Iris pigment epithelial cell (primary cell): ENCODE data around the gene SP3.

ENCODE experiments used
- DNase-seq: peaks from one replicate; pipeline ENCODE4 v3.0.0-alpha.2; 2011; ENCODE audit warnings: low read depth

Gene SP3

GRCh38 chr2:173965372-173966025 lies at the start of gene SP3:
SP3 (minus strand) TSS chr2:173965373; CDS start chr2:173965171, 202 bp downstream.
- DNase-seq: peak; percentile 98

GRCh38 chr2:174014699-174015070 lies 49.5 kb upstream of the SP3 start:
- no peak for DNase-seq

- DNase-seq: peak; percentile 43
Measured at GRCh38 chr2:174014011-174014698, 49.0 kb upstream of the SP3 start.

- DNase-seq: no peak
Measured at GRCh38 chr2:174013315-174013751, 48.2 kb upstream of the SP3 start.

DNA sequence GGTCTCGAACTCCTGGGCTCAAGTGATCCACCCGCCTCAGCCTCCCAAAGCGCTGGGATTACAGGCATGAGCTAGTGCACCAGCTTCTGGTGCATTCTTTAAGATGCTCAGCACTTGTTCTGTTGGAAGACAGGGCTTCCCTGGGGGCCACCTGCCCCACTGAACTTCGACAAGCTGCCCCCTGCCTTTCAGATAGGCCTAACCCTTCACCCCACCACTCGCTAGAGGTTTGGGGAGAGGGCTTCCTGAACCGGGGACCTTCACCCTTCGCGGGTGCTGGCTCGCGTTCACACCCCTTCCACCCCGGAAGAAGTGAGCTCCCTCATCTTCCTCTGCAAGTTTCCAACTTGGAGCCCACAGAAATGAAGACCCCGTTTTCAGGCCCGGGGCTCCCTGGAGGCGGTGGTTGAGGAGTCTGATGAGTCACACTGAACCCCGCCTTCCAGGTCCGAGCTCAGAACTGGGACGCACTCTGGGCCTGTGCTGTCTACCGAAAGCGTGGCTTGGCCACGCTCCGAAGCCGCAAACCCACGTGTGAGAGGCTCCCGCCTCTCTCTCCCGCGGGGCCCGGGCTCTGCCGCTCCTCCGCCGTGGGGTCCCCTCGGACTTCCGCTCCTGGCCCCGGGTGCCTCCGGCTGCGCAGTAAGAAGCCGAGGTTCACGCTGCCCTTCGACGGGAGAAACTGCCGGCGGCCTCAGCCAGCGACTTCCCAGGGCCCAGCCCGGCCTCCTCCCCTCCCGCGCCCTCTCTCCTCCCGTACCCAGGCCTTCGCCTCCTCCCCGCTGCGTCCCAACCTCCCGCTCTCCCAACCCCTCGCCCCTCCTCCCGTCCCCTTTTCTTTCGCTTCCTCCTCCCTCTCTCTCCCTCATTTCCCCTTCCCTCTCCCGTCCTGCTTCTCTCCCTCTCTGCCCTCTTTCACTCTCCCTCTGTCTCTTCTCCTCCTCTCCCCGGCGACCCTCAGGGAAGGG lies 47.5 kb upstream of the SP3 start:
- peak; percentile 66 for DNase-seq

DNA sequence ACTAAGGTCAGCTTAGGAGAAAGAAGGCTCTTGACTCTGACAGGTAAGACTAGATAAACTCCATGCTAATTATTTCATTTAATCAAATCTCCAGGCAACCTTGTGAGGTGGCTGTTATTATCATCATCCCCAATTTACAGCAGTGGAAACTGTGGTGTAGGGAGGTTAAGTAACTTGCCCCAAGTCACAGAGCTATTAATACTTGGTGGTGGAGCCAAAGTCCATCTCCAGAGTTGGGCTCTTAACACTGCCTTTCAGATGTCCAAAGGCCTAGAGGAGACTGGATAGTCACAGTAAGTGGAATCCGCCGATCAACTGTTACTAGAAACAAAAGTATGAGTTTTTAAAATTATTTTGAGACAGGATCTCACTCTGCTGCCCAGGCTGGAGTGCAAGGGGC lies 46.6 kb upstream of the SP3 start:
- no peak for DNase-seq

- DNase-seq: no peak
Measured at GRCh38 chr2:174011173-174011572, 46.0 kb upstream of the SP3 start.

DNA sequence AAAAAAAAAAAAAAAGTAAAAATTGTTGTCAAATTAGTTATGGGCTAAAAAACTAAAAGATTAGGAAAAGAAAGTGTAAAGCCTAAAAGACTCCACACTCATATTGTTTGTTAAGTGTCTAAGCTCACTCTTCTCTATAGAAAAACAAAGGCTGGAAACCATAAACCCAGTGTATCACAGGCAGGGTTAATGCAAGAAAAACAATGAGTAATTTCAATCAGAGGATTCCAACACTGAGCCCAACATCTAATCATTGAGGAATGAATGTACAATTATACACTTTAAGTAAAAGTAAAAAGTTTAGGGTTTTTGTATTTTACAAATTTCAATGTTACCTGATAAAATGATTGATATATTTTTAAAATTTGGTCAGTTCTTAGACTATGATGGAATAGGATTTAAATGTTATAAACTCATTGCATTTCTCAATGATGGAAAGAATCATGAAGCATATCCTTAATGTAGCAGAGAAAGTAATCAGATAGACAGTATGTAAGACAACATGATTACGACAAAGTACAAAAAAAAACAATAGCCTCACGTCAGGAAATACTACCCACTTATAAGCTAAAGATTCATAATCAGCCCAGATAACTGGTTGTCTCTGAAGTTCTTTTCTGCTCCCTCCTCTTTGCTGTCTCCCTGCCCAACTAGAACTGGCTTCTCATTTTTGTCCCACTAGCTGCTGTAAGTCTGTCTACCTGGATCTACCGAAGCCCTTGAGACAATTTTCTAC lies 44.5 kb upstream of the SP3 start:
- peak; percentile 52 for DNase-seq

GRCh38 chr2:174008720-174009119 lies 43.5 kb upstream of the SP3 start:
- no peak for DNase-seq

GRCh38 chr2:174007010-174007409 lies 41.8 kb upstream of the SP3 start:
- no peak for DNase-seq

DNA sequence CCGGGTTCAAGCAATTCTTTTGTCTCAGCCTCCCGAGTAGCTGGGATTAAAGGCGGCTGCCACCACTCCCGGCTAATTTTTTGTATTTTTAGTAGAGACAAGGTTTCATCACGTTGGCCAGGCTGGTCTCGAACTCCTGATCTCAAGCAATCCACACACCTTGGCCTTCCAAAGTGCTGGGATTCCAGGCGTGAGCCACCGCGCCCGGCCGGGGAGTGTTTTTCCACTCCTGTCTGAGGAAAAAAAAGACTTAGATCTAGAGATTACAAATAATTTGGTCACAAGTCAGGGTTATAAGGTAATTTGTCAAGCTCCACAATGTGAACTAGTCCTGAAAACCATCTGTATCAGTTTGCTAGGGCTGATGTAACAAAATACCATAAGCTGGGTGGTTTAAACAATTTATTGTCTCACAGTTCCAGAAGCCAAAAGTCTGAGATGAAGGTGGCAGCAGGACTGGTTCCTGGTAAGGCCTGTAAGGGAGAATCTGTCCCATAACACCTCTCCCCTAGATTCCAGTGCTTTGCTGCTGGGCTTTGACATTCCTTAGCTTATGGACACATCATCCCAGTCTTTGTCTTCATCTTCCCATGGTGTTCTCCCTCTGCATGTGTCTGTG lies 40.7 kb upstream of the SP3 start:
- no peak for DNase-seq

GRCh38 chr2:174004905-174005605 lies 39.9 kb upstream of the SP3 start:
- DNase-seq: peak; percentile 86

GRCh38 chr2:174003720-174004695 lies 38.8 kb upstream of the SP3 start:
- no peak for DNase-seq

DNA sequence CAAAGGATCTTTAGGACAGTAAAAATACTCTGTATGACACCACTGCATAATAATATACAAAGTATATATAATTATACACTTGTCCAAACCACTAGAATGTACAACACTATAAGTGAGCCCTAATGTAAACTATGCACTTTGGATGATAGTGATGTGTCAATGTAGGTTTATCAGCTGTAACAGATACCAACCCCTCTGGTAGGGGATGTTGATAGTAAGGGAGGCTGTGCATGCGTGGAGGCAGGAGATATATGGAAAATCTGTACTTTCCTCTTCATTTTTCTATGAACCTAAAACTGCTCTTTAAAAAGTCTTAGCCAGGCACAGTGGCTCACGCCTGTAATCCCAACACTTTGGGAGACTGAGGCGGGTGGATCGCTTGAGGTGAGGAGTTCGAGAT lies 37.5 kb upstream of the SP3 start:
- DNase-seq: no peak

- DNase-seq: no peak
Measured at GRCh38 chr2:174001107-174001506, 35.9 kb upstream of the SP3 start.

DNA sequence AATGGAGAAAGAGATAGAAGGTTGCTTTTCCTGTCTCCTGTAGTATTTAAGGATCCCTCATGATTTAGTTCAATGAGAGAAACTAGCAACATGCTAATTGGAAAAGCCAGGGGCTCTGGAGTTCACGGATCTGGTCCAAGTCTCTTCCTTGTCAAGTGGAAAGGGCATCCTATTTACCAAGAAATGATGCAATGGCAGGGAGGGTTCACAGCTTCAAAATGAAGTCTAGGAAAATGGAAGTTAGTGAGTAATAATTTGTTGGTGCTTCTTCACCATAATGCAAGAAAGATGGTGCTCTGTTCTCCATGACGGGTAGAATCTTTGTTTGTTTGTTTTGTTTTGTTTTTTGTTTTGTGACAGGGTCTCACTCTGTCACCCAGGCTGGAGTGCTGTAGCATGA lies 34.6 kb upstream of the SP3 start:
- no peak for DNase-seq

DNA sequence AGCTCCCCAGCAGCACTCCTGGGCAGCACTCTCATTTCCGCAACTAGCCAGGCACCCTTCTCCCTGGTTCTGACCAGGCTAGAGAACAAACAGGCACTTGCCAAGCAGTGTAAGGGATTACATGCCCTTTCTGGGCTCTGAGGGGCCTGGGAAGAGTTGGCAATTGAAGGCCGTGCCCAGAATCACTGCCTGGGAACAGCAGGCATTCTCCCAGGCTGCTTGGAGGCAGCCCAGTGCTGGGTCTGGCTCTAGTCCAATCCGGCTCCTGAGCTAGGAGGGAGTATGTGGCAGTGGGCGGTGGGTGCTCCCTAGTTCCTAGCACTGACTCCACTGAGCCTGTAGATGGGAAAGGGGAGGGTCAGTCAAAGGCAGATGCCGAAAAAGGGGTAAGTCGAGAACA lies 34.1 kb upstream of the SP3 start:
- no peak for DNase-seq

DNA sequence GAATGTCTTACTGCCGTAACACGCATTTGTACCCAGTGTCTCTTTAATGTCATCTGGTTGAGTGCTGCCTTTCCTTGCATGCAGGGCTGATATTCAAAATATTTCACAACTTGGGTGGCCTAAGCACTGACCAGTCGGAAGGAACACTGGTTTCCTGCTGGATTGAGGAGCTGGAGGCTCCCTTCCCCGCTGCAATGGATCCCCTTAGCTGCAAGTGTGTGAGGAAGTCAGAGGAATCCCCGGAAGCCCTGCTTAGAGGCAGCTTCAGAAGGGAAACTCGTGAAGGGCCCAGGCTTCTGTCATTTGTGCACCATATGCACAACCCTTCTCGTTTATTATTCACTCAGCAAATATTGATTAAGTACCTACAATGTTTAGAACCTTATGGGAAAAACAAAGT lies 33.2 kb upstream of the SP3 start:
- no peak for DNase-seq

DNA sequence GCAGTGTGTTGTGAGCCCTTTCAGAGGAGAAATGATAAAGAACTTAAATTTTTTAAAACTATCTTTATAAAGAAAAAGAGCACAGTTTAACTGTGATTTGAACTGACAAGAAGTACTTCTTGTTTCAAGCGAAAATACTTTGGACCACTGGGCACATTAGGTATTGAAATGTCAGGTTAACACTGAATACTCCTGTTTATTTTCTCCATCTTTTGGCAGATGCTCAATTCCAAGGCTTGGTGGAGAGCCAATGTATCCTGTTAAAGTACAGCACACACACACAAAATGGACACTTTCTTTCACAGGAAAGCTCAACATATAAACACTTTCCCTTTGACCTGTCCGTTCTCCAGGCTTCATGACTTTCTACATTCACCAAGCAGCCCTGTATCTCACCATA lies 32.6 kb upstream of the SP3 start:
- no peak for DNase-seq

DNA sequence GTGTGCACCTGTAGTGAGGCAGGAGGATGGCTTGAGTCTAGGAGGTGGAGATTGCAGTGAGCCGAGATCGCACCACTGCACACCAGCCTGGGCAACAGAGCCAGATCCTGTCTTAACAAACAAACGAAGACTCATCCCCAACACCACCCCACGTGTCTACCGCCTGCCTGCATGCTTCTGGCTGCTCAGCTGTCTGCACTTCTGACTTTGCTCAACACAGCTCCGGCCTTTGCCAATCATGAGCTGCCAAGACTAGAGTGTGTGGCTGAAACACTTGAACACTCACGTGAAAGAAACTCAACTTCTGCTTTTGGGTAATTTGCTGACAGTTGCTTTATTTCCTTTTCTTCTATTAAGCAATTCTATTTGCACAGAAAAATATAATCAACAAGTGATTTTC lies 32.1 kb upstream of the SP3 start:
- DNase-seq: peak; percentile 63
